ENCODE measurements around the gene USP15. TPM values are rescaled to one million over a fixed set of nuclear protein-coding genes. Genes with fewer than 3 reads are reported as not detected.
A peak's percentile ranks its signal among the peaks of the same experiment; 100 is the strongest.

The USP15 gene
- total RNA-seq, 1 donor from 2014 or later = 87.3 TPM

DNA sequence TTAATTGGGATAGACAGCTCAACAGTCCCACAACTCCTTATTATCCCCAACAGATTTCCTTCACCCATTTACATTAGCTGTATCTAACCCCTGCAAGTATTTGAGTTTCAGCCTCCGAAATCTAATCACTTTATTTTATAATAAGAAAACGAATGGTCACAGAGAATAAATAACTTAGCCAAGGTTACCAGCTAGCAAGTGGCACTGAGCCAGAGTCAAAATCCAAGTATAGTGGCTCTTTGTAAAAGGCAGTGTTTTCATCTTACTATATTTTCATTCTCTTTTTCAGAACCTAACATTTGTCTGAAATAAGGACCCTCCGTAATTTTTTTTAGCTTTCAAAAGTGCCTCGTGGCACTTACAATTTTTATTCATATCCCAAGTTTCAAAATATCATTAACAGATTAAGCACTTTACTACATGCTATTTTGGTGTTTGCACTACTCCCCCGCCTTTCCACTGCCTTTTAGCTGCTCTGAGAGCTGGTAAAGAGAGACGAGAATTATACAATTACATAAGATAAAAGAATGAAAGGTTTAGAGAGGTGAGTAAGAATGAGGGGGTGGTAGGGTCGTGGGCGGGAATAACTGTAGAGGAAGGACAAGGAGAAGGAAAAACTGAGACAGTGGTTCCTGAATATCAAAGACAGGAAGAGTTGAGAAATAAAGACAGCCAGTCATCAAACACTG is 3.7 kb upstream of the USP15 start:
- Histone ChIP-seq H3K27me3 (no peaks in the 10 kb centered on the region), H3K27ac (no peak overlapping the region), H3K9me3 (no peaks in the 10 kb centered on the region), H3K4me3 (no peak overlapping the region), H3K4me1 (peaks cover 19% of the 10 kb centered on the region), H3K36me3 (no peaks in the 10 kb centered on the region)
- ATAC-seq = no peak
- intact Hi-C loops (cut with DNase I) = no loop called here
- DNase-seq = no peak
- TF ChIP-seq, protein P1, sequence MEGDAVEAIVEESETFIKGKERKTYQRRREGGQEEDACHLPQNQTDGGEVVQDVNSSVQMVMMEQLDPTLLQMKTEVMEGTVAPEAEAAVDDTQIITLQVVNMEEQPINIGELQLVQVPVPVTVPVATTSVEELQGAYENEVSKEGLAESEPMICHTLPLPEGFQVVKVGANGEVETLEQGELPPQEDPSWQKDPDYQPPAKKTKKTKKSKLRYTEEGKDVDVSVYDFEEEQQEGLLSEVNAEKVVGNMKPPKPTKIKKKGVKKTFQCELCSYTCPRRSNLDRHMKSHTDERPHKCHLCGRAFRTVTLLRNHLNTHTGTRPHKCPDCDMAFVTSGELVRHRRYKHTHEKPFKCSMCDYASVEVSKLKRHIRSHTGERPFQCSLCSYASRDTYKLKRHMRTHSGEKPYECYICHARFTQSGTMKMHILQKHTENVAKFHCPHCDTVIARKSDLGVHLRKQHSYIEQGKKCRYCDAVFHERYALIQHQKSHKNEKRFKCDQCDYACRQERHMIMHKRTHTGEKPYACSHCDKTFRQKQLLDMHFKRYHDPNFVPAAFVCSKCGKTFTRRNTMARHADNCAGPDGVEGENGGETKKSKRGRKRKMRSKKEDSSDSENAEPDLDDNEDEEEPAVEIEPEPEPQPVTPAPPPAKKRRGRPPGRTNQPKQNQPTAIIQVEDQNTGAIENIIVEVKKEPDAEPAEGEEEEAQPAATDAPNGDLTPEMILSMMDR (IDR thresholded peaks at IDR 0.05) = no peak

DNA sequence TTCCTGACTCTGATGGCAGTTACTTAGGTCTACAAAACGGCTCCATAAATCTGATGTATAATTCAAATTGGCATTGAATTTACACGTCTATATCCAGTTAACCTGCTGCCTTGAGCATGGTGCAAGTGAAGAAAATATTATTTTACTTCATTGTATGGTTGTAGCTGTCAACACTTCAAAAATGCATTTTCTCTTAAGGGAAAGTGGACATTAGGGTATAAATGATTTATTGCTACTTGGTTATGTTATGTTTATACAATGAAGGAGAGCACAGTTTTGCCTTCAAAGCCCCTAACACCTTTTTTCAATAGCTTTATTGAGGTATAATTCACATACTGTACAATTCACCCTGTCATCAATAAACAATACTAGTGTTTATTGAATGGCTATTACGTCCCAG is 2.0 kb upstream of the USP15 start:
- no peak overlapping the region for H3K27ac ChIP-seq
- TF ChIP-seq, protein P1 (IDR thresholded peaks at IDR 0.05) = no peak
- ATAC-seq = no peak
- no peaks in the 10 kb centered on the region for H3K36me3 ChIP-seq
- no peak for DNase-seq
- H3K4me3 ChIP-seq = no peak overlapping the region
- peaks cover 36% of the 10 kb centered on the region for H3K4me1 ChIP-seq
- H3K9me3 ChIP-seq = no peaks in the 10 kb centered on the region
- H3K27me3 ChIP-seq = no peaks in the 10 kb centered on the region
- intact Hi-C loops (cut with DNase I) = no loop called here

DNA sequence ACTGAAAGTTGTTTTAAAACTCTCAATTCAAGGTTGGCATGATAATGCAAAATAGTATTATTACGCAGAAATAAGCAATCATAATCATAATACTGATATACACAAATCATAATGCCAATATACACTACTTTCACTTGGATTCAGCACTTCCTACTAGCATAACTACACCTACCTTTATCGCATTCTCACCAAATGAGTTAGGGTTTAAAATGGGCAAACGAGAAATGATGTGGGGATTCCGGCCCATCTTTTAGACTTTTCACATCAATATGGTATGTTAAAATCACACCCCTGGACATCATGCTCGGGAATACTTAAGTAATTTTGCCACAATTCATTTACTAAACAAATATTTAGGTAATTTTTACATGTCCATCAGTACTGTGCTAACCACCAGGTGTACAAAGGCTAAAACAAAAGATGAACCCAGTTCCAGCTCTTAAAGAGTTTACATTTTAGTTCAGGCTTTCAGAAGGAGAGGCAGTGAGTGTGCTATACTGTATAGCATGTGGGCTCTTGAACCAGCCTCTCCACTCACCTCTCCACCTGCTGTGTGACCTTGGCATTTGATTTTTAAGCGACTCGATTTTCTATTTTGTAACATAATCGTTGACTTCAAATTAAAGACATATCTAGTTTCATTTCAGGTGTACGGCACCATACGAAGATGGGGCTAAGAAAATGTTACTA is 1.1 kb upstream of the USP15 start:
- no peaks in the 10 kb centered on the region for H3K36me3 ChIP-seq
- peak overlapping the region; percentile 96 for H3K27ac ChIP-seq
- peak overlapping the region; percentile 96 for H3K4me3 ChIP-seq
- DNase-seq (no peak), ATAC-seq (no peak)
- H3K9me3 ChIP-seq = no peaks in the 10 kb centered on the region
- intact Hi-C loops (cut with DNase I) = no loop called here
- no peaks in the 10 kb centered on the region for H3K27me3 ChIP-seq
- TF ChIP-seq, protein P1 (IDR thresholded peaks at IDR 0.05) = no peak
- peaks cover 40% of the 10 kb centered on the region for H3K4me1 ChIP-seq

DNA sequence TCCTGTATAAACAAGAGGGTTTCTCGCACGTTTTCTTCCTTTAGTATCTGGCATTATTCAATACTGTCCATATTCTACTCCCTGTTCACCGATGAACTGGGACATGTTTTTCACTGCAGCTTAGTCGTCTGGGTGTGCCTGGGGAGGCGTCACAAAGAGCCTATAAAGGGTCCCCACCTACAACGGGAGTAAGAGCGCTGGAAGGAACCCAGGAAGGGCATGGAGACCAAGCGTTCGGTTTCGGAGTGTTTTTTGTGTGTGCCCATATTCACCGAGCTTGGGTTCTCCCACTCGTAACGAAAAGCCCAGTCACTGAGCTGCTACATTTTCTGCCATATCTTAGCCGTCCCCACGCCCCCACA is 592 bp upstream of the USP15 start:
- TF ChIP-seq, protein P1 (IDR thresholded peaks at IDR 0.05) = no peak
- Histone ChIP-seq H3K9me3 (no peaks in the 10 kb centered on the region), H3K4me3 (peak overlapping the region; percentile 96), H3K27me3 (no peaks in the 10 kb centered on the region), H3K27ac (peak overlapping the region; percentile 96), H3K4me1 (peaks cover 40% of the 10 kb centered on the region), H3K36me3 (no peaks in the 10 kb centered on the region)
- intact Hi-C loops (cut with DNase I) = no loop called here
- ATAC-seq = peak; percentile 32
- DNase-seq = no peak

DNA sequence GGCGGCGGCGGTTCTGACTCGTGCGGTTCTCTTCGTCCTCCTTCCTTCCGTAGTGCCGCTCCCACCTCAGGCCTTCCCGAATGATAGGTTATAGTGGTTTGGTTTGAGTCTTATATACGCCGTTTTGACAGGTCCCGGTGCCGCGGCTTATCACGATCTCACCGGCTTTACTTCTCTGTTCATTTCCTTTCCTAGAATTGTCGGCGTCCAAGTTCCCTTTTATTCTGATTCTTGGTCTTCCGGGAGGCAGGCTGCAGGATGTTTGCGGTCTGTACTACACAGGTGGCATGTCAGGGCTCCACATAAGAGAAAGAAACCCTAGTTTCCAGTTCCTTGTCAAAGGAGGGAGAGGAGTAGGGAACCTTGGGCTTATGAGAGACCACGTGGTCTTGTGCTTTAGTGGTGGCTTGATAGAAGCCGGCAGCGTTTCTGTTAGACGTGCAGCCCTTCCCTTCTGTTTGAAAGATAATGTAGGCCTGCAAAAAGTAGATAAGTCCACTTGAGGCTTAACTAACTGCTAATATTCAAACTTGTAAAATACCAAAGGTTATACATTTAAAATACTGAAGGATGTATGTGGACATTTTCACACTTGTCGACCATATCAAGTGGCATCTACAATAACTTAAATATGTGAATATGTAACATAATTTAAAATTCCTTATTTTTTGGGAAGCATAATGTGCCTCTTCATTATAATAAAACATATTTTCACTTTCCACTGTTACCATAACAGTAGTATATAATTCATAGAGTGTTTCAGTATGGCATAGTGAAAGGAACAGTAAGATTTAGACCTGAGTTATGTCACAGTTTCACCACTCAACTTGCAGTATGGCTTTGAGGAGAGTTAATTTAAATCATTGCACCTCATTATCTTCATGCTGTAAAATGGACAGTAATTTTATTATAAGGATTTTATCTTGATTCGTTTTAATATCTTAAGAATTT is 804 bp downstream of the USP15 start:
- Histone ChIP-seq H3K4me3 (peak overlapping the region; percentile 96), H3K27me3 (no peaks in the 10 kb centered on the region), H3K4me1 (peaks cover 50% of the 10 kb centered on the region), H3K36me3 (no peaks in the 10 kb centered on the region), H3K27ac (peak overlapping the region; percentile 96), H3K9me3 (no peaks in the 10 kb centered on the region)
- ATAC-seq = peak; percentile 50
- TF ChIP-seq, protein P1 (IDR thresholded peaks at IDR 0.05) = no peak
- intact Hi-C loops (cut with DNase I) = loop anchor here (10.0 kb wide), 1 partner anchor 54 kb away; no protein-coding TSS in a partner anchor
- DNase-seq = no peak

Data from upper lobe of right lung (tissue), 1 donor.